ENCODE data around the gene CAMTA1. TPM values are rescaled to one million over a fixed set of nuclear protein-coding genes. Genes with fewer than 3 reads are reported as not detected.

The CAMTA1 gene
- total RNA-seq, 1 donor from 2014 or later = 77.6 TPM

GRCh38 chr1:7564137-7564536 is 778.9 kb downstream of the CAMTA1 start:
- Mint-ChIP-seq H3K4me1 (ENCODE audit: low read depth, unreplicated experiment) (no peaks in the 10 kb centered on the region), H3K27me3 (ENCODE audit: low read depth, unreplicated experiment) (peaks cover 25% of the 10 kb centered on the region), H3K36me3 (ENCODE audit: low read depth, unreplicated experiment) (no peaks in the 10 kb centered on the region), H3K27ac (ENCODE audit: unreplicated experiment) (no peak overlapping the region), H3K4me3 (ENCODE audit: unreplicated experiment) (no peak overlapping the region), H3K9me3 (ENCODE audit: unreplicated experiment) (no peaks in the 10 kb centered on the region)
- no peak overlapping the region for H3K4me2 ChIP-seq (ENCODE audit: low read length)
- no peak overlapping the region for H2AFZ ChIP-seq (ENCODE audit: low read depth, low read length)
- TF ChIP-seq CTCF (IDR thresholded peaks at IDR 0.05; ENCODE audit: insufficient read depth, low read depth, low read length) (no peak), EZH2 (IDR thresholded peaks at IDR 0.05; ENCODE audit: insufficient read depth, low read length) (no peak)
- H3K4me1 ChIP-seq (ENCODE audit: insufficient read depth, low read length) = no peaks in the 10 kb centered on the region
- H3K27ac ChIP-seq (ENCODE audit: low read depth, low read length) = no peak overlapping the region
- H3K9me3 ChIP-seq (ENCODE audit: insufficient read depth, low read depth, low read length) = no peaks in the 10 kb centered on the region
- H3K36me3 ChIP-seq (ENCODE audit: insufficient read depth, low read length) = no peaks in the 10 kb centered on the region
- no peaks in the 10 kb centered on the region for H3K27me3 ChIP-seq (ENCODE audit: insufficient read depth, low read length)
- H4K20me1 ChIP-seq (ENCODE audit: insufficient read depth, low read length) = no peaks in the 10 kb centered on the region
- no peak for DNase-seq (ENCODE audit: low read depth)
- no peak overlapping the region for H3K9ac ChIP-seq (ENCODE audit: low read length)
- H3K4me3 ChIP-seq (ENCODE audit: insufficient read depth, low read depth, low read length) = no peak overlapping the region
- no peaks in the 10 kb centered on the region for H3K79me2 ChIP-seq (ENCODE audit: insufficient read depth, low read length)
- no peak for FAIRE-seq

- H3K4me2 ChIP-seq (ENCODE audit: low read length) = no peak overlapping the region
- DNase-seq (ENCODE audit: low read depth) (no peak), FAIRE-seq (no peak)
- no peak overlapping the region for H3K9ac ChIP-seq (ENCODE audit: low read length)
- H3K27me3 ChIP-seq (ENCODE audit: insufficient read depth, low read length) = no peaks in the 10 kb centered on the region
- H3K4me3 Mint-ChIP-seq (ENCODE audit: unreplicated experiment) = no peak overlapping the region
- no peaks in the 10 kb centered on the region for H3K36me3 ChIP-seq (ENCODE audit: insufficient read depth, low read length)
- TF ChIP-seq EZH2 (IDR thresholded peaks at IDR 0.05; ENCODE audit: insufficient read depth, low read length) = no peak
- TF ChIP-seq CTCF (IDR thresholded peaks at IDR 0.05; ENCODE audit: insufficient read depth, low read depth, low read length) = no peak
- no peak overlapping the region for H3K27ac ChIP-seq (ENCODE audit: low read depth, low read length)
- no peaks in the 10 kb centered on the region for H3K36me3 Mint-ChIP-seq (ENCODE audit: low read depth, unreplicated experiment)
- no peaks in the 10 kb centered on the region for H3K79me2 ChIP-seq (ENCODE audit: insufficient read depth, low read length)
- H2AFZ ChIP-seq (ENCODE audit: low read depth, low read length) = no peak overlapping the region
- H3K4me3 ChIP-seq (ENCODE audit: insufficient read depth, low read depth, low read length) = no peak overlapping the region
- no peaks in the 10 kb centered on the region for H3K9me3 Mint-ChIP-seq (ENCODE audit: unreplicated experiment)
- H3K9me3 ChIP-seq (ENCODE audit: insufficient read depth, low read depth, low read length) = peaks cover 2% of the 10 kb centered on the region
- no peaks in the 10 kb centered on the region for H3K4me1 ChIP-seq (ENCODE audit: insufficient read depth, low read length)
- peaks cover 15% of the 10 kb centered on the region for H3K27me3 Mint-ChIP-seq (ENCODE audit: low read depth, unreplicated experiment)
- H3K4me1 Mint-ChIP-seq (ENCODE audit: low read depth, unreplicated experiment) = no peaks in the 10 kb centered on the region
- H3K27ac Mint-ChIP-seq (ENCODE audit: unreplicated experiment) = no peak overlapping the region
- H4K20me1 ChIP-seq (ENCODE audit: insufficient read depth, low read length) = no peaks in the 10 kb centered on the region
These were observed 780.0 kb downstream of the CAMTA1 start for GRCh38 chr1:7565099-7565750.

Data from astrocyte (in vitro differentiated cells and primary cell).